HCT116 (cell line): Measurements from ENCODE around the gene UBE2D2. TPM values are rescaled to one million over a fixed set of nuclear protein-coding genes. Genes with fewer than 3 reads are reported as not detected.
"Not testable (repeated sequence)": the region's sequence is repeated elsewhere in the genome, so short reads cannot be mapped to it uniquely, and the experiment has no call there.

ENCODE experiments used
- ATAC-seq: fragments of 200-7000 bp; cut with Tn5 transposase; 2 replicates; pipeline ENCODE4 v1.9.1; 2020; ENCODE audit warnings: mild to moderate bottlenecking, moderate library complexity
- BruUV-seq: library from RNA; stranded (reverse); fragments of 400-500 nt; replicated peaks from 2 replicates; lab custom pipeline; 2021; lab: Mats Ljungman, UMichigan
- CTCF ChIA-PET: fragments of 300-600 bp; sonication (Branson Sonifier 250); formaldehyde crosslinking; loops from one replicate; lab custom pipeline; 2021; ENCODE audit warnings: antibody characterized with exemption; lab: Charles Lee
- POLR2A ChIA-PET: fragments of 300-600, 350-600 bp; sonication (Branson Sonifier 250); formaldehyde crosslinking; loops from one replicate; lab custom pipeline; 2021; ENCODE audit warnings: antibody characterized with exemption; lab: Charles Lee
- RAD21 ChIA-PET, 2 experiments: fragments of 300-600 bp; sonication (Branson Sonifier 250); formaldehyde crosslinking; loops; one replicate each; lab custom pipeline; 2023; ENCODE audit warnings: low total read pairs in 2 of 2; ENCODE audit not compliant: uncharacterized antibody in 2 of 2, unreplicated experiment in 2 of 2, low non-redundant PET in 1 of 2; lab: Charles Lee
- DNase-seq: peaks from one replicate; pipeline ENCODE4 v3.0.0-alpha.2; 2010; ENCODE audit warnings: low read depth, low spot score
- H2AFZ ChIP-seq: fragments of 200-600 bp; shearing (Covaris generic), sonication (generic); 2 replicates; pipeline ENCODE4 v1.6.1; 2017; ENCODE audit warnings: low read depth, mixed run types, mixed read lengths, antibody characterized with exemption, low read length; ENCODE audit not compliant: poor library complexity, severe bottlenecking
- H3K27ac ChIP-seq: 2 replicates; pipeline ENCODE4 v1.5.1; 2012; ENCODE audit warnings: low read depth, low read length
- H3K27me3 ChIP-seq: fragments of 200-600 bp; sonication (generic); 2 replicates; pipeline ENCODE4 v1.6.1; 2016; ENCODE audit warnings: mixed run types, low read length, mixed read lengths; ENCODE audit not compliant: insufficient read depth
- H3K36me3 ChIP-seq, 2 experiments: fragments of 200-500 bp in 1 of 2; fragments of 200-600 bp in 1 of 2; sonication (Bioruptor generic) in 1 of 2; sonication (generic) in 1 of 2; 2 replicates each; pipeline versions ENCODE4 v1.5.1 to v1.6.1; 2014 to 2016; ENCODE audit warnings: low read length in 2 of 2, inconsistent platforms in 1 of 2, mixed read lengths in 1 of 2, mixed run types in 1 of 2; ENCODE audit not compliant: insufficient read depth in 2 of 2, control insufficient read depth in 1 of 2
- H3K4me1 ChIP-seq, 2 experiments: fragments of 200-600 bp in 1 of 2; sonication (generic) in 1 of 2; 2 replicates each; pipeline versions ENCODE4 v1.5.1 to v1.6.1; 2012 to 2017; ENCODE audit warnings: low read length in 2 of 2, inconsistent platforms in 1 of 2, mild to moderate bottlenecking in 1 of 2, mixed read lengths in 1 of 2, mixed run types in 1 of 2, moderate library complexity in 1 of 2; ENCODE audit not compliant: insufficient read depth in 2 of 2, control insufficient read depth in 1 of 2
- H3K4me2 ChIP-seq: fragments of 200-600 bp; sonication (generic); 2 replicates; pipeline ENCODE4 v1.6.1; 2017; ENCODE audit warnings: mixed run types, low read length, mixed read lengths
- H3K4me3 ChIP-seq, 2 experiments: fragments of 200-600 bp in 1 of 2; sonication (generic) in 1 of 2; replicated peaks in 1 of 2; 2 replicates each; pipeline ENCODE4 v1.5.1; 2011 to 2016; ENCODE audit warnings: low read length in 2 of 2, control low read depth in 1 of 2, low read depth in 1 of 2, mild to moderate bottlenecking in 1 of 2, mixed read lengths in 1 of 2, mixed run types in 1 of 2
- H3K79me2 ChIP-seq: fragments of 200-600 bp; sonication (generic); 2 replicates; pipeline ENCODE4 v1.6.1; 2017; ENCODE audit warnings: mild to moderate bottlenecking, mixed run types, low read length, moderate library complexity, mixed read lengths; ENCODE audit not compliant: insufficient read depth
- H3K9ac ChIP-seq: fragments of 200-600 bp; sonication (generic); 2 replicates; pipeline ENCODE4 v1.6.1; 2016; ENCODE audit warnings: low read length, mixed read lengths
- H3K9me2 ChIP-seq: fragments of 200-600 bp; sonication (generic), shearing (Covaris generic); 2 replicates; pipeline ENCODE4 v1.6.1; 2017; ENCODE audit warnings: mixed run types, mild to moderate bottlenecking, moderate library complexity; ENCODE audit not compliant: insufficient read depth
- H3K9me3 ChIP-seq, 2 experiments: fragments of 200-500 bp in 1 of 2; fragments of 200-600 bp in 1 of 2; sonication (Bioruptor generic) in 1 of 2; sonication (generic) in 1 of 2; 2 replicates each; pipeline ENCODE4 v1.6.1; 2014 to 2017; ENCODE audit warnings: low read length in 2 of 2, mixed read lengths in 2 of 2, inconsistent platforms in 1 of 2, low read depth in 1 of 2, mild to moderate bottlenecking in 1 of 2, mixed run types in 1 of 2, moderate library complexity in 1 of 2; ENCODE audit not compliant: control insufficient read depth in 1 of 2, insufficient read depth in 1 of 2
- H4K20me1 ChIP-seq: fragments of 200-600 bp; sonication (generic), shearing (Covaris generic); 2 replicates; pipeline ENCODE4 v1.6.1; 2017; ENCODE audit warnings: mixed run types, mild to moderate bottlenecking, moderate library complexity; ENCODE audit not compliant: insufficient read depth
- ATF3 ChIP-seq: IDR thresholded peaks from 2 replicates; pipeline ENCODE4 v1.6.1; 2012
- CBX3 ChIP-seq: IDR thresholded peaks from 2 replicates; pipeline ENCODE4 v1.6.1; 2012; ENCODE audit warnings: low read depth
- ELF1 ChIP-seq: IDR thresholded peaks from 2 replicates; pipeline ENCODE4 v1.6.1; 2012; ENCODE audit warnings: low read depth, borderline replicate concordance
- EZH2phosphoT487 ChIP-seq: fragments of 200-600 bp; IDR thresholded peaks from 2 replicates; pipeline ENCODE4 v1.6.1; 2018; ENCODE audit warnings: antibody characterized with exemption, borderline replicate concordance
- FOSL1 ChIP-seq: IDR thresholded peaks from 2 replicates; pipeline ENCODE4 v1.6.1; 2012; ENCODE audit warnings: low read depth
- JUND ChIP-seq: IDR thresholded peaks from 2 replicates; pipeline ENCODE4 v1.6.1; 2012
- POLR2AphosphoS5 ChIP-seq: IDR thresholded peaks from 2 replicates; pipeline ENCODE4 v1.6.1; 2011; ENCODE audit warnings: mild to moderate bottlenecking, low read depth, low read length, moderate library complexity
- SIN3A ChIP-seq: IDR thresholded peaks from 2 replicates; pipeline ENCODE4 v1.6.1; 2012; ENCODE audit warnings: low read depth
- SP1 ChIP-seq: IDR thresholded peaks from 2 replicates; pipeline ENCODE4 v1.6.1; 2012; ENCODE audit warnings: low read depth
- intact Hi-C: fragments of 100-400 bp; cut with micrococcal nuclease; formaldehyde crosslinking; loops from 2 replicates; pipeline ENCODE4 v1.10.0; 2022
- total RNA-seq: library from RNA; stranded (reverse); gene quantifications from one replicate; pipeline ENCODE4 v1.2.1, GENCODE V29; 2021; ENCODE audit not compliant: unreplicated experiment
- TF ChIP-seq, protein P1 (sequence below): IDR thresholded peaks from 2 replicates; pipeline ENCODE4 v1.6.1; 2011; ENCODE audit warnings: mild to moderate bottlenecking, low read length, moderate library complexity; ENCODE audit not compliant: insufficient replicate concordance; ENCODE audit errors: extremely low read depth

UBE2D2 gene
- total RNA-seq, 1 experiment from 2014 or later, result 140 TPM

- Histone ChIP-seq H3K4me2 (no peak overlapping the region), H3K9ac (no peak overlapping the region), H3K9me3 (no peaks in the 10 kb centered on the region), H3K27me3 (no peaks in the 10 kb centered on the region), H3K36me3 (peaks cover 25 to 28% of the 10 kb centered on the region in 2 experiments; a peak in 3 of 4 replicates), H3K4me1 (no peaks in the 10 kb centered on the region), H2AFZ (no peak overlapping the region), H3K79me2 (peaks cover 16% of the 10 kb centered on the region), H3K4me3 (no peak overlapping the region), H3K9me2 (no peaks in the 10 kb centered on the region), H3K27ac (no peak overlapping the region), H4K20me1 (no peaks in the 10 kb centered on the region)
- DNase-seq (no peak), ATAC-seq (no peak)
- POLR2A ChIA-PET, result no interaction called here
- intact Hi-C loops, result no loop called here
- TF ChIP-seq CBX3 (no peak), FOSL1 (no peak), SP1 (no peak), ELF1 (no peak), SIN3A (no peak), POLR2AphosphoS5 (no peak), ATF3 (no peak), JUND (no peak), EZH2phosphoT487 (no peak)
- TF ChIP-seq, protein P1, sequence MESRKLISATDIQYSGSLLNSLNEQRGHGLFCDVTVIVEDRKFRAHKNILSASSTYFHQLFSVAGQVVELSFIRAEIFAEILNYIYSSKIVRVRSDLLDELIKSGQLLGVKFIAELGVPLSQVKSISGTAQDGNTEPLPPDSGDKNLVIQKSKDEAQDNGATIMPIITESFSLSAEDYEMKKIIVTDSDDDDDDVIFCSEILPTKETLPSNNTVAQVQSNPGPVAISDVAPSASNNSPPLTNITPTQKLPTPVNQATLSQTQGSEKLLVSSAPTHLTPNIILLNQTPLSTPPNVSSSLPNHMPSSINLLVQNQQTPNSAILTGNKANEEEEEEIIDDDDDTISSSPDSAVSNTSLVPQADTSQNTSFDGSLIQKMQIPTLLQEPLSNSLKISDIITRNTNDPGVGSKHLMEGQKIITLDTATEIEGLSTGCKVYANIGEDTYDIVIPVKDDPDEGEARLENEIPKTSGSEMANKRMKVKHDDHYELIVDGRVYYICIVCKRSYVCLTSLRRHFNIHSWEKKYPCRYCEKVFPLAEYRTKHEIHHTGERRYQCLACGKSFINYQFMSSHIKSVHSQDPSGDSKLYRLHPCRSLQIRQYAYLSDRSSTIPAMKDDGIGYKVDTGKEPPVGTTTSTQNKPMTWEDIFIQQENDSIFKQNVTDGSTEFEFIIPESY, result no peak
- CTCF ChIA-PET, result interaction anchor here (1.4 kb wide), 1 partner anchor 198 kb away, joined by 5 read pairs; no protein-coding TSS in a partner anchor
- RAD21 ChIA-PET, result no interaction called here
- BruUV-seq, result no TSS peak
Measured at GRCh38 chr5:139619861-139620260, 58.7 kb downstream of the UBE2D2 start.

- peaks cover 21 to 24% of the 10 kb centered on the region in 2 experiments; a peak in 3 of 4 replicates for H3K36me3 ChIP-seq
- H3K9me2 ChIP-seq, intact Hi-C loops, H3K4me1 ChIP-seq, H3K27ac ChIP-seq, H3K4me3 ChIP-seq, H2AFZ ChIP-seq, ATAC-seq, H3K9ac ChIP-seq, RAD21 ChIA-PET, H4K20me1 ChIP-seq, H3K27me3 ChIP-seq, H3K4me2 ChIP-seq, BruUV-seq, H3K79me2 ChIP-seq, H3K9me3 ChIP-seq, DNase-seq: not testable (repeated sequence)
- ChIA-PET CTCF (interaction anchor here (1.1 to 1.8 kb wide), 2 partner anchors 8 to 10 kb away, joined by 3 to 5 read pairs; no protein-coding TSS in a partner anchor), POLR2A (interaction anchor here (1.0 kb wide), 1 partner anchor 12 kb away, joined by 4 read pairs; no protein-coding TSS in a partner anchor)
Measured at GRCh38 chr5:139625398-139625797, 64.3 kb downstream of the UBE2D2 start.
